Daoy (cell line): Measurements from ENCODE around the gene PRSS53. TPM values are rescaled to one million over a fixed set of nuclear protein-coding genes. Genes with fewer than 3 reads are reported as not detected.

Experiments used
- DNase-seq: peaks from one replicate; pipeline ENCODE4 v3.0.0-alpha.2; 2015; ENCODE audit warnings: low read depth
- total RNA-seq: library from RNA; depleted of rRNA; stranded (reverse); fragments of >200 nt; shearing (Covaris generic); gene quantifications from 2 replicates; pipeline ENCODE4 v1.2.3, GENCODE V29; 2014; rRNA removed

Gene PRSS53
- total RNA-seq, 1 experiment from 2014 or later: 1.2 TPM

GRCh38 chr16:31043898-31044481 is 44.8 kb downstream of the PRSS53 start:
- no peak for DNase-seq

GRCh38 chr16:31043352-31043751 is 45.4 kb downstream of the PRSS53 start:
- DNase-seq: no peak

- no peak for DNase-seq
These were observed 45.9 kb downstream of the PRSS53 start for GRCh38 chr16:31042866-31043265.

- DNase-seq: no peak
These were observed 49.8 kb downstream of the PRSS53 start for GRCh38 chr16:31038993-31039392.

GRCh38 chr16:31036691-31037090 is 52.1 kb downstream of the PRSS53 start:
- no peak for DNase-seq

GRCh38 chr16:31033709-31034492 is 54.8 kb downstream of the PRSS53 start:
- peak; percentile 87 for DNase-seq

Other genes with a start within 250 kb of the PRSS53 start
- gene BCL7C, start 194.9 kb downstream of the PRSS53 start, total RNA-seq: 27.8 and 29.4 TPM in 2 replicates
- gene CTF1, start 192.3 kb downstream of the PRSS53 start, total RNA-seq: 0.33 and 0.46 TPM in 2 replicates
- gene FBXL19, start 165.4 kb downstream of the PRSS53 start, total RNA-seq: 14.0 and 16.3 TPM in 2 replicates
- gene ORAI3, start 139.9 kb downstream of the PRSS53 start, total RNA-seq: 1.1 and 1.5 TPM in 2 replicates
- gene SETD1A, start 131.2 kb downstream of the PRSS53 start, total RNA-seq: 1.0 and 1.1 TPM in 2 replicates
- 1.8 and 3.8 TPM in 2 replicates for gene HSD3B7, start 103.7 kb downstream of the PRSS53 start, total RNA-seq
- gene STX1B, start 78.3 kb downstream of the PRSS53 start, total RNA-seq: under 0.01 TPM in 1 of 2 replicates, not detected in the other
- 13.7 and 16.1 TPM in 2 replicates for gene STX4, start 55.4 kb downstream of the PRSS53 start, total RNA-seq
- 8.7 and 10.5 TPM in 2 replicates for gene ZNF668, start 14.7 kb downstream of the PRSS53 start, total RNA-seq
- gene ZNF646, start 14.5 kb downstream of the PRSS53 start, total RNA-seq: 6.0 and 6.3 TPM in 2 replicates
- gene VKORC1, start 5.9 kb upstream of the PRSS53 start, total RNA-seq: 58.1 and 77.1 TPM in 2 replicates
- gene BCKDK, start 19.4 kb upstream of the PRSS53 start, total RNA-seq: 18.1 and 21.3 TPM in 2 replicates
- gene KAT8, start 28.7 kb upstream of the PRSS53 start, total RNA-seq: 39.9 and 44.6 TPM in 2 replicates
- not detected in 2 replicates for gene PRSS8, start 46.8 kb upstream of the PRSS53 start, total RNA-seq
- gene PRSS36, start 61.1 kb upstream of the PRSS53 start, total RNA-seq: 0.17 and 0.18 TPM in 2 replicates
- 28.8 and 32.1 TPM in 2 replicates for gene FUS, start 91.2 kb upstream of the PRSS53 start, total RNA-seq
- gene PYCARD, start 113.8 kb upstream of the PRSS53 start, total RNA-seq: 14.7 and 23.3 TPM in 2 replicates
- gene TRIM72, start 125.2 kb upstream of the PRSS53 start, total RNA-seq: not detected in 2 replicates
- not detected in 2 replicates for gene PYDC1, start 128.2 kb upstream of the PRSS53 start, total RNA-seq
- gene ITGAM, start 171.0 kb upstream of the PRSS53 start, total RNA-seq: not detected in 2 replicates